Measurements from ENCODE around the gene ABHD17B. TPM values are rescaled to one million over a fixed set of nuclear protein-coding genes. Genes with fewer than 3 reads are reported as not detected.

ABHD17B gene
- total RNA-seq, 1 experiment from 2014 or later, result 21.9 TPM

GRCh38 chr9:71857159-71857558 lies 53.8 kb downstream of the ABHD17B start:
- no peaks in the 10 kb centered on the region for H3F3A ChIP-seq (ENCODE audit: insufficient read depth, low read depth)
- no peaks in the 10 kb centered on the region for H3K4me1 ChIP-seq (replicated peaks; ENCODE audit: insufficient read depth)
- H3K36me3 ChIP-seq (ENCODE audit: low read depth), result no peaks in the 10 kb centered on the region
- no peaks in the 10 kb centered on the region for H3K79me2 ChIP-seq (ENCODE audit: low read depth)
- no peak overlapping the region for H3K4me2 ChIP-seq
- TF ChIP-seq EZH2 (IDR thresholded peaks at IDR 0.05; ENCODE audit: low read depth) (no peak), CTCF (conservative IDR thresholded peaks at IDR 0.05) (no peak)
- H3K27ac ChIP-seq, result no peak overlapping the region
- no peak for DNase-seq
- H3K27me3 ChIP-seq (ENCODE audit: insufficient read depth, low read depth), result no peaks in the 10 kb centered on the region
- H3K4me3 ChIP-seq, result no peak overlapping the region
- POLR2A ChIA-PET (ENCODE audit: unreplicated experiment), result no interaction called here
- intact Hi-C loops (cut with micrococcal nuclease; ENCODE audit: unreplicated experiment), result no loop called here
- no TSS peak for BruUV-seq (replicated peaks)
- no peak overlapping the region for H2AFZ ChIP-seq
- H3K9me3 ChIP-seq (ENCODE audit: insufficient read depth, low read depth), result peaks cover 27% of the 10 kb centered on the region
- H4K20me1 ChIP-seq (ENCODE audit: insufficient read depth), result no peaks in the 10 kb centered on the region
- CTCF ChIA-PET, result no interaction called here
- no peaks in the 10 kb centered on the region for H3K9me2 ChIP-seq (ENCODE audit: insufficient read depth)

GRCh38 chr9:71854811-71855210 lies 56.2 kb downstream of the ABHD17B start:
- DNase-seq, result no peak
- no peaks in the 10 kb centered on the region for H3K27me3 ChIP-seq (ENCODE audit: insufficient read depth, low read depth)
- no peak overlapping the region for H3K27ac ChIP-seq
- ChIA-PET POLR2A (ENCODE audit: unreplicated experiment) (no interaction called here), CTCF (no interaction called here)
- H3K4me3 ChIP-seq, result no peak overlapping the region
- no peaks in the 10 kb centered on the region for H3K4me1 ChIP-seq (replicated peaks; ENCODE audit: insufficient read depth)
- H3K4me2 ChIP-seq, result no peak overlapping the region
- BruUV-seq (replicated peaks), result no TSS peak
- no peak for TF ChIP-seq CTCF (conservative IDR thresholded peaks at IDR 0.05)
- no peak for TF ChIP-seq EZH2 (IDR thresholded peaks at IDR 0.05; ENCODE audit: low read depth)
- H3K9me2 ChIP-seq (ENCODE audit: insufficient read depth), result no peaks in the 10 kb centered on the region
- H3K9me3 ChIP-seq (ENCODE audit: insufficient read depth, low read depth), result peaks cover 9% of the 10 kb centered on the region
- no peaks in the 10 kb centered on the region for H3F3A ChIP-seq (ENCODE audit: insufficient read depth, low read depth)
- no peaks in the 10 kb centered on the region for H4K20me1 ChIP-seq (ENCODE audit: insufficient read depth)
- H2AFZ ChIP-seq, result no peak overlapping the region
- no peaks in the 10 kb centered on the region for H3K79me2 ChIP-seq (ENCODE audit: low read depth)
- intact Hi-C loops (cut with micrococcal nuclease; ENCODE audit: unreplicated experiment), result no loop called here
- no peaks in the 10 kb centered on the region for H3K36me3 ChIP-seq (ENCODE audit: low read depth)

GRCh38 chr9:71853084-71853483 lies 57.9 kb downstream of the ABHD17B start:
- DNase-seq, result no peak
- no peaks in the 10 kb centered on the region for H3K9me3 ChIP-seq (ENCODE audit: insufficient read depth, low read depth)
- H3K9me2 ChIP-seq (ENCODE audit: insufficient read depth), result no peaks in the 10 kb centered on the region
- H3K27ac ChIP-seq, result no peak overlapping the region
- intact Hi-C loops (cut with micrococcal nuclease; ENCODE audit: unreplicated experiment), result no loop called here
- no peak overlapping the region for H3K4me3 ChIP-seq
- no peaks in the 10 kb centered on the region for H3K36me3 ChIP-seq (ENCODE audit: low read depth)
- TF ChIP-seq EZH2 (IDR thresholded peaks at IDR 0.05; ENCODE audit: low read depth) (no peak), CTCF (conservative IDR thresholded peaks at IDR 0.05) (no peak)
- no peak overlapping the region for H3K4me2 ChIP-seq
- no TSS peak for BruUV-seq (replicated peaks)
- CTCF ChIA-PET, result no interaction called here
- H3F3A ChIP-seq (ENCODE audit: insufficient read depth, low read depth), result no peaks in the 10 kb centered on the region
- H3K79me2 ChIP-seq (ENCODE audit: low read depth), result no peaks in the 10 kb centered on the region
- POLR2A ChIA-PET (ENCODE audit: unreplicated experiment), result no interaction called here
- H3K27me3 ChIP-seq (ENCODE audit: insufficient read depth, low read depth), result no peaks in the 10 kb centered on the region
- H4K20me1 ChIP-seq (ENCODE audit: insufficient read depth), result no peaks in the 10 kb centered on the region
- H2AFZ ChIP-seq, result no peak overlapping the region
- H3K4me1 ChIP-seq (replicated peaks; ENCODE audit: insufficient read depth), result no peaks in the 10 kb centered on the region
